Urinary bladder (tissue), 4 donors: ENCODE results near the gene TPPP3. TPM values are rescaled to one million over a fixed set of nuclear protein-coding genes. Genes with fewer than 3 reads are reported as not detected.
A peak's percentile ranks its signal among the peaks of the same experiment; 100 is the strongest.

ENCODE experiments used
- DNase-seq: peaks from one replicate; pipeline ENCODE4 v3.0.0-alpha.2; 2015; ENCODE audit errors: extremely low spot score
- H3K27ac ChIP-seq: one replicate; pipeline ENCODE4 v1.5.1; 2013; ENCODE audit warnings: low read depth, mild to moderate bottlenecking, moderate library complexity
- H3K36me3 ChIP-seq: one replicate; pipeline ENCODE4 v1.6.1; 2013; ENCODE audit warnings: mild to moderate bottlenecking, moderate library complexity; ENCODE audit not compliant: insufficient read depth
- H3K4me1 ChIP-seq: one replicate; pipeline ENCODE4 v1.6.1; 2013; ENCODE audit warnings: mild to moderate bottlenecking, moderate library complexity; ENCODE audit not compliant: insufficient read depth
- H3K4me3 ChIP-seq: one replicate; pipeline ENCODE4 v1.5.1; 2013; ENCODE audit warnings: low read depth, low read length
- WGBS: extraction: QIAGEN DNeasy Blood & Tissue Kit; methylation state at CpG from one replicate; pipeline ENCODE4 v1.1.7; 2013; 5-methylcytosine and 5-hydroxymethylcytosine counted together
- polyA plus RNA-seq: library from polyadenylated mRNA; stranded (reverse); fragments of 200-250 nt; gene quantifications from one replicate; pipeline ENCODE4 v1.2.3, GENCODE V29; 2013
- total RNA-seq: library from RNA; depleted of rRNA; stranded (reverse); fragments of >200 nt; gene quantifications from one replicate; pipeline ENCODE4 v1.2.3, GENCODE V29; 2014
- donor health status: healthy with polysubstance abuse.
- donor health status: healthy.

Gene TPPP3
- total and polyA plus RNA-seq, 2 donors, result 14.6 to 24.0 TPM

DNA sequence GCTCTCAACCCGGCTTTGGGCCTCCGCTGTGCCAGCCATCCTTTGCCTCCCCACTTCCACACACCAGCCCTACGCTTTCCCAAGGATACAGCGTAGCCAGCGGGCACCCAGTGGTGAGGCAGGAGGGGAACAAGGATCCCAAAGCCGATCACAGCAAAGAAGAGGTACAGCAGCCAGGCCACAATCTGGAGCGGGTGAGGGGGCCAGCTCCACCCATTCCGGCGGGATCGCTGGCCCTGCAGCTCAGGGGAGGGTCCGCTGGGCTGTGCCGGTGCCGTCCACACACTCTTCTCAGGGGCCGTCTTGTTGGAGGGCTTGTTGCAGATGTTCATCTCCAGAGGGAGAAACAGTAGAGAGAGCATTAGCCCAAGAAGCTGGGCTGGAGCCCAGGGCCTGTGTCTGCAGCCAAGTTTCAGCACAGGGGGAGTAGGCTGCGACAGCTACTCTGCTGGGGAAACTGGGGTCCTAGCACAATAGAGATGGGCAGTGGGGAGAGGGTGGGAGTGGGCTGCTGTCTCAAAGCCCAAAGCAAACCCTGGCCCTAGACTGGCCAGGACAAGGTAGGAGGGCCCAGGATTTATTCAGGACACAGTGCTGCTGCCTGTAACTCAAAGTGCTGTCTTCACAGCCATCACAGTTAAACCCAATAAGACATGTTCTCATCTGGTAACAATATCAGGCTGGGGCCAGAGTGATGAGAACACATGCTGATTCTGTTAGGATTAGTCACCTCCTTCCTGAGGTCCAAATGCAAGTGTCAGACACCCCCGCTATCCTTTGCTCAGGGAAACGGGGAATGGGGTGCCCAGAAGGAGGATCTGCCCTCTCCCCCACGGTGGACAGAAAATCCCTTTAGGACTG, 13.0 kb upstream of the TPPP3 start:
- Histone ChIP-seq H3K36me3 (no peaks in the 10 kb centered on the region), H3K4me3 (no peak overlapping the region), H3K27ac (no peak overlapping the region), H3K4me1 (no peaks in the 10 kb centered on the region)
- no peak for DNase-seq
- WGBS, result 59% methylated on average over 18 of the region's 18 CpGs

DNA sequence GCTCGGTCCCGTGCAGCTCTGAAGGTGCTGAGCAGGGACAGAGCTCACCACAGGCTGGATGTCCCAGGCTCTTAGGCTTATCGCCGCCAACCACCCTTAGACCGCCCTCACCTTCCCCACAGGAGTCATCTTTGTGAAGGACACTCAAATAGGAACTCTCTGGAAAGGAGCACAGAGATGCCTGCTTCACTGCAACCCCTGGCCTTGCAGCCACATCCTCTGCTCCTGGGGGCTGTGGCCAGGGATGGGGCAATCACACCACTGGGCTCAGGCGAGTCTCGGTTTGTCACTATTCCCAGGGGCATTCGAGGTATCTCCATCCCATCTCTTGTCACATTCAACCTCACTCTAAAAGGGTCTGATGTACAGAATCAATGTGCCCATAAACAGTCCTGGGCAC, 12.0 kb upstream of the TPPP3 start:
- Histone ChIP-seq H3K27ac (peak overlapping the region; percentile 13), H3K4me3 (no peak overlapping the region), H3K36me3 (no peaks in the 10 kb centered on the region), H3K4me1 (no peaks in the 10 kb centered on the region)
- DNase-seq, result no peak
- 91% methylated on average over 8 of the region's 8 CpGs for WGBS

DNA sequence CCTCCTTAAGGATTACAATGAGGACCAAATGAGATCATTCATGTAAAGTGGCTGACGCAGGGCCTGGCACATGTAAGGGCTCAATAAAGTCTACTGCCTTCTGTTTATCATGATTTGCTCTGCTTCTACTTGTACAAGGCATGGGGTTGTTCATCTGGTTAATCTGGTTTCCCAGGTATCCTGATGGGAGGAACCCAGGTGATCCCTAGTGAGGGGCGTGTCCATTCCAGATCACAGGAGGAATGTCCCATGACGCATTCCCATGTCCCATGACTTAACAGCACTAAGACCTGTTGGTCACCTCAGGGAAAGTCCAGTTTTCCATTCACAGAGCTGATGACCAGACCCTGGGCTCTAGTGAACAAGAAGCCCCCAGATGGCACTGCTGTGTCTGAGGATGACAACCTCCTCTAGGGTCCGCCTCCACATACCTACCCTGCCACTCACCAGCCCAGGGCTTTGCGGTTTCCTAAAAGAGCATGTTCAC, 11.5 kb upstream of the TPPP3 start:
- Histone ChIP-seq H3K27ac (peak overlapping the region; percentile 13), H3K36me3 (no peaks in the 10 kb centered on the region), H3K4me3 (no peak overlapping the region), H3K4me1 (no peaks in the 10 kb centered on the region)
- WGBS, result 86% methylated on average over 5 of the region's 5 CpGs
- peak; percentile 79 for DNase-seq

DNA sequence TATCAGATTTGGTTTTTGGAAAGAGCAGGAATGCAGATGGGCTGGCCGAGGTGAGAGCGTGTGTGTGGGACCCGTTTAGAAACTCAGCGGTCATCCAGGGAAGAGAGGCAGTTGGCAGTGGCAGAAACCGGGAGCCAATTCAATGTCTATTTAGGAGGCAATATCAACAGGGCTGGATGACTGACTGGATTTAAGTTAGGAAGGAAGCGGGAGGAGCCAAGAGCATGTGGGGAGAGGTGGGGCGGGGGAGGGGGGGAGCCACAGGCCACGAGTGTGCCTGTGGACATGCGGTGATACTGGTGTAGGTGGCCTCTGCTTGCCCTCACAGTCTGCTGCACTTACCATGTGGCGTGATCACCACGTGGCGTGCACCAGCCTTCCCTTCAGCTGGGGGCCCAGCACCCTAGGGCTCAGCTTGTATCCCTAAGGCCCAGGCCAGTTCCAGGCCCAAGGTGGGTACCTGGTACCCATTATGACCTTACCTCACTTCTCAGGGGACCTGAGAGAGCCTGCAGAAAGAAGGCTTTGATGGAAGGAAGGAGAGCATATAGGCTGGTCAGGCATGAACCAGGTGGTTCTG, 10.8 kb upstream of the TPPP3 start:
- 82% methylated on average over 12 of the region's 12 CpGs for WGBS
- no peak for DNase-seq
- Histone ChIP-seq H3K4me3 (no peak overlapping the region), H3K36me3 (no peaks in the 10 kb centered on the region), H3K27ac (peak overlapping the region; percentile 69), H3K4me1 (no peaks in the 10 kb centered on the region)

DNA sequence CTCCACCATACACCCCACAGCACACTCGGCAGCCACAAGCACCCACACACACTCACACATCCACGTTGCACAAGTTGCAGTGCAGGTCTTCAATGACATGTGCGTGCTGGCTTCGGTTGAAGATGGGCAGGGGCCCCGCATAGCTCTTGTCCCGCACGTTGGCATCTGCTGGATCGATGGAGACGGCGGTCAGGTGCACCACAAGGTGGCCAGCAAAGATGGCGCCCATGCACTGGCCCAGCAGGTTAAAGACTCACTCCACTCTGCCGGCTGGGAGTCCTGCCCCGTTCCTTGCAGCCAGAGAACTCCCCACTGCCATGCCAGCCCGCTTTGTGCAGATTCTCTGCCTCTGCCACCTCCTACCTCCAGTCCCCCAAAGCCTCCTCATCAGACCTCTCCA, 7.6 kb upstream of the TPPP3 start:
- Histone ChIP-seq H3K36me3 (no peaks in the 10 kb centered on the region), H3K4me1 (no peaks in the 10 kb centered on the region), H3K27ac (no peak overlapping the region), H3K4me3 (no peak overlapping the region)
- WGBS, result 95% methylated on average over 14 of the region's 14 CpGs
- no peak for DNase-seq

DNA sequence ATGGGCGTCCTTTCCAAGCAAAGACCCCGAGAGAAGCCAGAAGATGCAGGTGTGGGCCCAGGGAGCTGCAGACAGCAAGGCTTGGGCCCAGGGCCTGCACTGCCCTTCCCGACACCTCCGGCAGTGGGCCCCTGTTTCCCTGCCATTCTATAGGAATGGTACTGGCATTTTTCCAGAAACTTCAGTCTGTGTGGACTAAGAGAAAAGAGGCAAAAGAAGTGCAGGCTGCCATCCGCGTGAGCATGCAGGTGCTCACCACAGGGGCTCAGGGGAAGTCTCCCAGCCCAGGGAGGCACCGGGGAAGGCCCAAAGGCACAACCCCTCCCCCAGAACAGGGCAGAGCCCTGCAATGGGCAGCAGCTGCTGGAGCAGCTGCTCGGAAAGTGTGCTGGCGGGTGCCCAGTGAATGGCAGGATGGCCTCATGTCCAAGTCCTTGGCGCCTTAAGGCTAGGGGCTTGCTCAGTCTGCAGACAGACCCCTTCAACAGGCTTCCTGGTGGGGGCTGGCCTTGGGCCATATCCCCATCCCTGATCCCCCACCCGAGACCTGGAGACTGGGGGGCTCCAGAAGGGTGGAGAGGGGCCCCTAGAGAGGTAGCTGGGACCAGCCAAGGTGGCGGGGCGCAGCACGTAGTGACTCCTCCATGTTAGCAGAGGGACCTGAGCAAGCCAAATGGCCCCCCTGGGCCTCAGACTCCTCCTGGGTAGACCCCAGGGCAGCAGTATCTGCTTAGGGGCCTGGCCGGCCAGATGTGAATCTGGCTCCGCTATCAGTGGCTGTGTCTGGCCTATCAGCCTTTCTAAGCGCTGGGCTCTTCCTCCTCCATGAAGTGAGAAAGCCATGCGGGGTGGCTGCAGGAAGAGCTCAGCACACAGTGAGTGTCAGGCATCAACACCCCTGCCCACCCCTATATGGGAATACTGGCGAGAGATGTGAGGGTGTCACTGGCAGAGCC, 6.7 kb upstream of the TPPP3 start:
- Histone ChIP-seq H3K36me3 (no peaks in the 10 kb centered on the region), H3K27ac (no peak overlapping the region), H3K4me3 (no peak overlapping the region), H3K4me1 (no peaks in the 10 kb centered on the region)
- WGBS, result 72% methylated on average over 19 of the region's 19 CpGs
- DNase-seq, result no peak

DNA sequence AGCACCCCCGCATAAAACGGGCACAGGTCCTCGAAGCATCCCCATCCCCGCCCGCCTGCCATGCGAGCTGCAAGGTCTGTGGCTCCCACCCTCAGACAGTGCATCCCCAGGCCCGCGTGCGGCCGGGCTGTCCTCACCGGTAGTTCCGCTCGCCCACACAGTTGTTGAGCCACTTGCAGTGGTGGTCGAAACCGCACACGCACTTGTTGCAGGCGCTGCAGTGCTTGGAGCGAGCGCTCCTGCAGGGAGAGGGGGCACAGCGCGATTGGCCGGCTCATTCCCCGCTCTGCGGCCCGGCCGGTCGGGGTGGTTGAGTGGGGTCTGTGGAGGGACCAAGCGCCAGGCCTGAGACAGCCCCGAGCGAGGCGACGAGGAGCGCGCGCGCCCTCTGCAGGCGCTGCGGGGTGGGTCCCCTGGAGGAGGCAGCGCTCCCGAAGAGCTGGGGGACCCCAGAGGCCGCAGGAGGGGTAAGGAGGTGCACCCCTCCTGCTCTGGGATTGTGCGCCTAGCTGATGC, 6.0 kb upstream of the TPPP3 start:
- no peak overlapping the region for H3K4me3 ChIP-seq
- no peak for DNase-seq
- H3K36me3 ChIP-seq, result no peaks in the 10 kb centered on the region
- no peaks in the 10 kb centered on the region for H3K4me1 ChIP-seq
- 28% methylated on average over 42 of the region's 42 CpGs for WGBS
- H3K27ac ChIP-seq, result no peak overlapping the region

DNA sequence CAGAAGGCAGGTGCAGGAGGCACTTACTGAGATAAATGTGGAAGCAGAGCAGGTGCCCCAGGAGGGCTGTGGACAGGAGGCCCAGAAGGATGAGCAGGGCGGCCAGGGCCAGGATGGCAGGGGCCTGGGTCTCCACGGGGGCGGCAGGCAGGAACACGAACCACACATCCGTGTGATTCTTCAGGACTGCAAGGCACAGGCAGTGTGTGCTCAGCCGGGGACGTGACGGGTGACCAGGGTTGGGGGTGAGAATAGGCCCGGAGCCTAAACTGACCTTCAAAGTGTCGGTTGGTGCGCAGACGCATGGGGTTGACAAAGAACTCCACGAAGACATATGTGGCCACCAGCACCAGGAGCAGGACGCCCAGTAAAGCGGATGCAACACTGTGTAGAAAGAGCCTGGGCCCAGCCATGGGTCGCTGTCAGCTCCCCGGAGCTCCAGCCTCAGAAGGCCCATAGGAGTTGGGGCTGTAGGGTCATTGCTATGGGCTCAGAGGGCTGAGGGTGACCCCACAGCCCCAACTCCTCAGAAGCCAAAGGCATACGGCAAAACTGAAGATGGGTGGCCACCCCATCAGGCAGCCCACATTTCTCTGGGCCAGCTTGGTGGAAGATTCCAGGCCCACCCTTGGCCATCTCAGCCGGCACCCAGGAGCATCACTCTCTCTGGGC, 5.4 kb upstream of the TPPP3 start:
- Histone ChIP-seq H3K4me3 (no peak overlapping the region), H3K4me1 (no peaks in the 10 kb centered on the region), H3K27ac (no peak overlapping the region), H3K36me3 (no peaks in the 10 kb centered on the region)
- WGBS, result 93% methylated on average over 19 of the region's 19 CpGs
- no peak for DNase-seq

DNA sequence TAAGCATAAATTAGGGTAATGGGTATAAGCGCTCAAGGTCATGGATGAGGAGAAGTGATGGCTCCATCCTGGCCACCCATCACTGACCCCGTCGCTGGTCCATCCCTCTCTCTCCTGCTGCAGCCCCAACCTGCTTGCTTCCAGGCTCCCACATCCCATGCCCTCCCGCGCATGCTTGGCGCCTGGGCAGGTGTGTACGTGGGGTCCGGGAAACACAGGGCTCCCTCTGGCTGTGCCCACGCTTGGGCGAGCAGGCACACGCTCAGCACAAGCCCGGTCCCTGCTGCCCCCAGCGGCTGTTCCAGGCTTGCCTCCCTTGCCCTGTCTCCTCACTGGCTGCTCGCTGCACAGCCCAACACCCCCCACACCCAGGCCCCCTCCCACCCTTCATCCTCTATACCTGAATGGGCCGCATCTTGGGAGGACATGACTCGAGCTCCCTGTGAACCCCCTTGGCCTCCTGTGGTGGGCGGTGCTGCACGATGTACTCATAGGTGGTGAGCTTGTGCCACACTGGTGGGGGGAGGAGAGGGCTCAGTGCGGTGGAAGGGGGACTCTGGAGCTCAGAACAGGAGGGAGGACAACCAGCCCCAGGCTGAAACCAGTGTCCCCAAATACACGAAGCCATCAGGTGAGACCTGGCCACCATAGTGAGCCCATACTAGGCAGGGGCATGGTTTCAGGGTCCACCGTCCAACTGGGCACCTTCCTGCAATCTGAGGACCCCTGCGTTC, 4.7 kb upstream of the TPPP3 start:
- no peak overlapping the region for H3K4me3 ChIP-seq
- H3K27ac ChIP-seq, result no peak overlapping the region
- H3K4me1 ChIP-seq, result no peaks in the 10 kb centered on the region
- DNase-seq, result no peak
- no peaks in the 10 kb centered on the region for H3K36me3 ChIP-seq
- WGBS, result 83% methylated on average over 22 of the region's 22 CpGs

DNA sequence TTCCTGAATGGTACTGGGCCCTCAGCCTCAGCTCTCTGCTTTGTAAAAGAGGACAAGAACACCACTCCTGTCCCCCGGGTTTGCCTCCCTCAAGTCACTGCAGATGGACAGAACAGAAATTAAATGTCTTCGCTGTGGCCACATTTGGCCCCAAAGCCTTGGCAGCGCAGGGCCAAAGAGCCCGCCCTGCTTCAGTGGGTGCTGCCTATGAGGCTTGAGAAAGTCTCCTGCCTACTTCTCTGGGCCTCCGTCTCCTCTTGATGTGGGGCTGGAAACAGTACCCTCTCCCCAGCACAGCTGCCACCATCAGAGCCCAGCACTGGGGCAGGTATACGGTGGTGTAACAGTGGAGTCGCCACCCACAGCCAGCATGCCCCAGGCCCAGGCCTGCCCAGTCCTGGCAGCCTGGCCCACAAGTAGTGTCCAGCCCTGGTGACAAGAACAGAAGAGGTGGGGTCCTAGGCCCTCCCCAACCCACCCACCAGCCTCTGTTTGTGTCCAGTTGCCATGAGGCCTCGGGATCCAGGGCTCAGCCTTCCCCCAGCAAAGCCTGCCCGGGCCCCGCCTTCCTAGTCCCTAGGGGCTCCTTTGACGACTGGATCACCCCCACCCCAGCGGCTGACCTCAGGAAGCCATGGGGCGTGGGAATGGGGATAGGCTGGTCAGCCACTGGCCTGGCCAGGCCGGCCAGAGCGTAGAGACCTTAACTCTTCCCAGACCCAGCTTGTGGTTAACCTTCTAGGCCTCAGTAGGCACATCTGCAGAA, 3.9 kb upstream of the TPPP3 start:
- Histone ChIP-seq H3K4me3 (no peak overlapping the region), H3K4me1 (no peaks in the 10 kb centered on the region), H3K27ac (no peak overlapping the region), H3K36me3 (no peaks in the 10 kb centered on the region)
- no peak for DNase-seq
- 69% methylated on average over 15 of the region's 15 CpGs for WGBS

DNA sequence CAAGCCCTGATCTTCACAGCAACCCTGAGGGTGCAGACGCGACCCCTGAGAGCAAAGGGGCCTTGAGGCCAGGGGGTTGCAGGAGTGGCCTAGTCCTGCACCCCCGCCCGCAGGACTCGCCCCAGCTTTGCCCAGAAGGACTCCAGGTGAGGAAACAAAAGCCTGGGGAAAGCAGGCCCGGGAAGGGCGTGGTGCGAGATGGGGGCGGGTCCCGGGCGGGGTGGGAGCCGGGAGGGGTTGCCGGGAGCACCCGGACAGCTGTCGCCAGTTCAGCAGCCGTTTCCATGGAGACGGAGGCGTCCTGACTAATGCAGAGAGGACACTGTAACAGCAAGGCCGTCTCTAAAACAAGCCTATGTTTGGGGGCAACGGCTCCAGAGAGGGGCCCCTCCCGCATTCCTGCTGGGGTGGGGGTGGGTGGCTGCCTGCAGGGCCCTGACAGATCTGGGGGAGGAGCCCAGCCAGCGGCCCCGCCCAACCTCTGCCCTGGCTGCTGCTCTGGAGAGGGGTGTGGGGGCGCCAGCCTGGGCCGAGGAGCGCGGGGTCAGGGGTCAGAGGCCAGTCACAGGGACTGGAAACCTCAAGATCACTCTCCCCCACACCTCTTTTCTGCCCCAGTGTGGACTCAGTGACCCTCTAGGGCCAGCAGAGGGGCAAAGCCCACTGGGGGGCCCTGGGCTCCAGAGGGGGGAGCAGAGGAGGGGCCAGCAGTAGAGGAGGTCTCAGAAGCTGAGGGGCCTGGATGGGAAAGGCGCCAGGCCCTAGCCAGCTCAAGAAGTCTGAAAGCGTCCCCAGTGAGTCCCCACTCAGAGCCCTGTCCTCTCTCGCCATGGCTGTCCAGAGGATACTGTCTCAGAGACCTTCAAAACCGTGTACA, 3.1 kb upstream of the TPPP3 start:
- H3K36me3 ChIP-seq, result no peaks in the 10 kb centered on the region
- H3K4me3 ChIP-seq, result no peak overlapping the region
- WGBS, result 21% methylated on average over 31 of the region's 31 CpGs
- peak; percentile 81 for DNase-seq
- H3K27ac ChIP-seq, result no peak overlapping the region
- no peaks in the 10 kb centered on the region for H3K4me1 ChIP-seq
